Measurements from ENCODE around the gene CEBPB.
A peak's percentile ranks its signal among the peaks of the same experiment; 100 is the strongest.

CEBPB gene

DNA sequence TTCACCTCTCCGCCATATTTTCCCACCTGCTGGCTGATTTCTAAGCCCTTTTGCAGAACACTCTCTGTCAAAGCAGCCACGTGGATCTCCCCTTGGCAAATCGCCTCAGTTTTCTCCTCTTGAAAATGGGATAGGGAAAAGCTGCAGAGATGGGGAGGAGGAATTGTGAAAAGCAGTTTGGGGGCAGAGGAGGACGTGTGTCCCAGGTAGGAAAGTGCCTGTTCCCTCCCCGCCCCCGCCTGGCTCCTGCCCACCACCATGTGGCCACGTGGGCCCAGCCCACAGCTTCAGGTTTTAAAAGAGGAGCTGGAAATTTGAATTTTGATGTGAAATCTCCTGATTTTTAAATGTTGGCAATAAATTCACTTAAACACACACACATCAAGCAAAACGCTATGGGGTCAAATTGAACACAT is 3.6 kb upstream of the CEBPB start:
- Mint-ChIP-seq H3K4me1 (peaks cover 8% of the 10 kb centered on the region), H3K27me3 (ENCODE audit: low read depth, poor library complexity) (peaks cover 29% of the 10 kb centered on the region), H3K9me3 (peaks cover 4% of the 10 kb centered on the region), H3K4me3 (no peak overlapping the region), H3K36me3 (ENCODE audit: low read depth) (peaks cover 5% of the 10 kb centered on the region), H3K27ac (no peak overlapping the region)
- DNase-seq = no peak
- no peak for TF ChIP-seq CTCF (IDR thresholded peaks at IDR 0.05)

- Mint-ChIP-seq H3K4me3 (no peak overlapping the region), H3K27me3 (ENCODE audit: low read depth, poor library complexity) (peaks cover 29% of the 10 kb centered on the region), H3K4me1 (peaks cover 12% of the 10 kb centered on the region), H3K9me3 (peaks cover 4% of the 10 kb centered on the region), H3K27ac (no peak overlapping the region), H3K36me3 (ENCODE audit: low read depth) (peaks cover 5% of the 10 kb centered on the region)
- no peak for TF ChIP-seq CTCF (IDR thresholded peaks at IDR 0.05)
- DNase-seq = no peak
These were observed 3.1 kb upstream of the CEBPB start for GRCh38 chr20:50187403-50188051.

GRCh38 chr20:50188287-50188688 is 2.3 kb upstream of the CEBPB start:
- Mint-ChIP-seq H3K27ac (no peak overlapping the region), H3K27me3 (ENCODE audit: low read depth, poor library complexity) (peaks cover 33% of the 10 kb centered on the region), H3K4me3 (no peak overlapping the region)

GRCh38 chr20:50188879-50189680 is 1.6 kb upstream of the CEBPB start:
- Mint-ChIP-seq H3K36me3 (ENCODE audit: low read depth) (no peaks in the 10 kb centered on the region), H3K4me1 (peaks cover 28% of the 10 kb centered on the region), H3K27me3 (ENCODE audit: low read depth, poor library complexity) (peaks cover 29% of the 10 kb centered on the region), H3K4me3 (no peak overlapping the region), H3K27ac (no peak overlapping the region), H3K9me3 (no peaks in the 10 kb centered on the region)
- no peak for DNase-seq
- no peak for TF ChIP-seq CTCF (IDR thresholded peaks at IDR 0.05)

More at GRCh38 chr20:50188287-50188688, 2.3 kb upstream of the CEBPB start:
- no peak for TF ChIP-seq CTCF (IDR thresholded peaks at IDR 0.05)
- DNase-seq = no peak
- peaks cover 5% of the 10 kb centered on the region for H3K36me3 Mint-ChIP-seq (ENCODE audit: low read depth)
- H3K9me3 Mint-ChIP-seq = peaks cover 4% of the 10 kb centered on the region
- peaks cover 20% of the 10 kb centered on the region for H3K4me1 Mint-ChIP-seq

DNA sequence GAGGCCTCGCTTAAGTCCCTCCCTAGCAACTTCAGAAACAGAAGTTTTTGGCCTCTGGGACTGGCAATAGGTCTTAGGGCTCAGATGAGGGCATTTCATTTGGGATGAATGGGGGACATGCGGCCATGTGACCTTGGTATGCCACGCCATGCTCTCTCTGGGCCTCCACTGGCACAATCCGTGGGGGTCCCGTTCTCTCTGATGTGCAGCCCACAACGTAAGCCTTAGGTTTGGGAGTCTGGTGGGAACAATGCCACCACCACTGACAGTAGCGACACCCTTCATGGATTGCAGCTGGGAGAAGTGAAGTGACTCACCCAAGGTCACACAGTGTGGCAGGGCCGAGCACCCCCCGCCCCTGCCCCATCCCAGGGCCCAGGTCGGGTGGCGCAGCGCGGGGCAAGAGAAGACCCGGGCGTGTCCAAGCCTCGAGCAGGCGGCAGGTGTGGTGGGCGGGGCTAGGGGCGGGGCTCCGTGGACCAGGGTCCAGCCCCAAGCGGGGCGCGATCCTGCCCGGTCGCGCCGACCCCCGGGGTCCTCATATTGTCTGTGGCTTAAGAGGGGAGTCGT is 864 bp upstream of the CEBPB start:
- DNase-seq = peak; percentile 61
- Mint-ChIP-seq H3K27ac (no peak overlapping the region), H3K36me3 (ENCODE audit: low read depth) (no peaks in the 10 kb centered on the region)

More for the DNA sequence above, 864 bp upstream of the CEBPB start:
- H3K4me3 Mint-ChIP-seq = peak overlapping the region; percentile 42
- peaks cover 23% of the 10 kb centered on the region for H3K27me3 Mint-ChIP-seq (ENCODE audit: low read depth, poor library complexity)
- peaks cover 35% of the 10 kb centered on the region for H3K4me1 Mint-ChIP-seq
- no peak for TF ChIP-seq CTCF (IDR thresholded peaks at IDR 0.05)
- no peaks in the 10 kb centered on the region for H3K9me3 Mint-ChIP-seq
